LoVo (cell line): ENCODE measurements around the gene EDEM3.
"Not testable (repeated sequence)": the region's sequence is repeated elsewhere in the genome, so short reads cannot be mapped to it uniquely, and the experiment has no call there.

ENCODE experiments used
- DNase-seq: peaks from one replicate; pipeline ENCODE4 v3.0.0-alpha.2; 2016; ENCODE audit warnings: low spot score

Gene EDEM3

DNA sequence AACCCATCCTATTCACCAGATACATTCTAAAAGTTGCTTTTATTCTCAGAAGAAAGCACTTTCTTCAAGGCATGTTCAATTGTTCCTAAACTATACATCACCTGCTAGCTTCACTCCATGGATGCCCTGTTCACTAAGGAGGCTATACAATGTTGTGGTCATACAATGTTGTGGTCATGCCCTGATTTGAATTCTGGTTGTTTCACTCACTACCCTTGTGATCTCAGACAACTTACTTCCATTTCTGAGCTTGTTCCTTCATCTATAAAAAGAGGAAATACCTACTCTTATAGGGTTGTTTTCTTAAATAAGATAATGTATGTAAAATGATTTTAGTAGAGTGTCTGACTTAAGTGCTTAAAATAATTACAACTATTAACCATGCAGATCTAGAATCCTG, 19.7 kb downstream of the EDEM3 start:
- DNase-seq: no peak

DNA sequence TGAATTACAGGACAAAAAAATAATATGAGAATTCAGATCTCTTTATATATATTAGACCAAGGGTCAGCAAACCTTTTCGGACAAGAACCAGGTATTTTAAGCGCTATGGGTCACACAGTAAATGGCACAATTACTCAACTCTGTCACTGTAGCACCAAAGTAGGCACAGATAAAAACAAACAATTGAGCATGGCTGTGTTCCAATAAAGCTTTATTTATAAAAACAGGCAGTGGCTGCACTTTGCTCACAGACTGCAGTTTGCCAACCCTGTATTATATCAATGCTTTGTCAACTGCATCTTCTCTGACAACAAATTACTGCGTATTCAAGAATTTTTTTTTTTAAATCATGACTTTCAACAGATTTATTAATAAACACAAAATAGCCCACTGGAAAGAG, 29.8 kb downstream of the EDEM3 start:
- no peak for DNase-seq

DNA sequence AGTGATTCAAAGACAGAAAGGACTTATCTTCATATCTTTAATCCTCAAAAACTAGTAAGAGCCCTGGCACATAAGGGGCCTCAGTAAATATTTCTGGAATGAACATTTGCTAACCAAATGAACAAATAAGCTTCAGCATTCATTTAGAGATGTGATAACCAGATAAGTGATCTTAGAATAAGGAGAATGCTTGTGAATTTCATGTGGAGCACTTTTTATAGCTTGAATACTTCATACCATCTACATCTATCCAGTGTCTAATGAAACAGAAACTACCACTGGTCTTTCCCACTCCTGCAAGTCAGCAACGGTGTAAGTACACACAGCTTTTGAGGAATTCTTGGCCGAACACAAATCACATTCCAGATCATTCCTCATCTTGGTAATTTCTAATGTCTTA, 38.5 kb downstream of the EDEM3 start:
- DNase-seq: no peak

DNA sequence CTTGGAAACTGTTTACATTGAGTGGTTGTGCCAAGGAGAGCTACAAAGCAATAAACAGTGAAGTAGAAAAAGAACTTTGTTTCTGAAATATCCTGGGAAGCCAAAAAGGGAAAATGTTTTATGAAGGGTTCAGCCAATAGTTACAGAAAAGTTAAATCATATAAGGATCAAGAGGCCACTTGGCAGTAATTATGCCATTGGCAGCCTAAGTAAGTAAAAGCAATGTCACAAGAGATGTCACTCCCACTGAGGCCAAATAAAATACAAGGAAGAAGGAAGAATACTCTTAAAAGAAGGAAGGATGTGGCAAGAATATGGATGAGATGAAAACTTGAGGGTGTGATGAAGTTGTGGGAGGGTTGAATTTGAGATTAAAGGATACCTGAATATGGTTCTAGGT, 45.2 kb downstream of the EDEM3 start:
- DNase-seq: no peak

DNA sequence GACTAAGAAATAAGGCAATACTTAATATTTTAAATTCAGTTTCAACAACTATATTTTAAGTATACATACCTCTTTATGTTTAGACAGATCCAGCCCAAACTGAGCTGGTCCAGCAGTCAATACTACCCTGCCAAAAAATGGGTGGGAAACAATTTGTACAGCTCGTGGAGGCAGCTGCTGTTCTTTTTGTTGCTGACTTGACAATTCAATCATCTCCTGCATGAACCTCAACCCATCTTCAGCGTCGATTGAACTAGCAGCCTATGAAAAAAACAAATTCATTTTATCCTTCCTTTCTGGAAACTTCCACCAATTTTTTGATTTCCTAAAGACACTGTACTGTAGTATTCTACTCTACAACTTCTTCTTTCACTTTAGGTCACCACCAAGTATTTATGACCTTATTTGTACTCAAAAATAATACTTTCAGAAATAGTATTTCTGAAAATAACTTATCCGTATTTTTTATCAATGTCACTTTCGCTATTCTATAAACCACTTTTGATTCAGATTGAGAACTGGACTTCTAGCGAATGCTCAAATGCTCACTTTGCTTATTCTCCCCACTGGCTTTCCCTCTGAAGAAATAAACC, 46.5 kb downstream of the EDEM3 start:
- DNase-seq: no peak

DNA sequence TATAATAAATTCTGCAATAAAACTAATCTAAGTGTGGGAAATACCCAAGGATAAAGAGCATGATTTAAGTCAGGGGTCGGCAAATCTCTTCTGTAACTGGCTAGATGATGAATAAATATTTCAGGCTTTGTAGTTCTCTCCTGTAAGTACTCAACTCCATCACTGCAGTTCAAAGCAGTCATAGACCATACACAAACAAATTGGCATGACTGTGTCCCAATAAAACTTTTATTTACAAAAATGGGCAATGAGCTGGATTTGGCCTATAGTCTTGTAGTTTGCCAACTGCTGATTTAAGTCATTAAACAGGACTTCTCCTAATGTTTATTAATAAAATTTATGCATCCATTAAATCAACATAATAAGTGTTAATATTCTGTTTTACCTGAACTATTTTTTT, 49.4 kb downstream of the EDEM3 start:
- no peak for DNase-seq

DNA sequence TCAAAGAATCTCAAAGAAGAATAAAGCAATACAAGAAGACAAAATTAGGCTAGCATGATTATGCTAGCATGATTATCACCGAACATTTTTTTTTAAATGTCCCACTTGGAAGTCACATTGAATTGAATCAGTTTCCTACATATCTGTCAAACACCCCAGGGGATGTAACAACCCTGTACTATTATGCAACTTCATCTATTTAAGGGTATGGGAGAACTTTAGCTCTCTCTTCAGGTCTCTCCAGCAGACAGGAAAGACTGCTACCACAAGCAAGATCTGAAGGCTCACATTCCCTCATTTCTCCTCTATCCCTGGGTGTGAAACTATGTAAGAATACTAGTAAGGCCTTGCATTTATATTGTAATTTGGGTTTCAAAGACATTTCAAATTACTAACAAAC, 52.8 kb downstream of the EDEM3 start:
- no peak for DNase-seq

DNA sequence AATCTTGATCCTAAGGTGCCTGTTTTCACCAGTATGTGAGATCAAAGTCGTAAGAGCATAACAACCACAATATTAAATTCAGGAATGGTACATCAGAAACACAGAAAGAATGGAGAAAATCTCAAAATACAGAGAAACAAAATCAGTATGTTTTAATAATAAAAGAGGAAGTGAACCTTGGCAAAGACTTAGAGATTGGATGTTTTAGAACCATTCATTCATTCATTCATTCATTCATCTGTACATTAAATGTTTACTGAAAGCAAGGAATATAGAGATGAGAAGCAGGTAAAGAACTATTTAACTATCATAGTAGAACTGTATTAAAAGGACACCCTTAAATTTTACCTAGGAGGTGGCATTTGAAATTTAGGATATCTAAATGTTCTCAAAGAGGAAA, 55.7 kb downstream of the EDEM3 start:
- no peak for DNase-seq

DNA sequence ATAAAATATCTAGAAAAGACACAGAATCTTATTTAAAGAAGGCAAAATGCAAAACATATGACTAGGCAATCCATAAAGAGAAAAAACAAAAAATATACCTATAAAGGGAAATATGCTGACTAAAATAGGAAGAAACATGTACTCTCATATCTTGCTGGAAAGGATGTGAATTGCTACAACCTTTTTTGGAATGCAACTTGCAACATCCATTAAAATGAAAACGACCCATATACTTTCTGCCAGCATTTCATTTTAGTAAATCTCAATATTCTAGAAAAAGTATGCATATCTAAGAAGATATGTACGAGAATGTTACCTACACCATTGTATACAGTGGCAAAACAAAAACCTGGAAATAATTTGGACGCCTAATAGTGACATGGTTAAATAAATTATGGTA, 56.6 kb downstream of the EDEM3 start:
- DNase-seq: no peak

DNA sequence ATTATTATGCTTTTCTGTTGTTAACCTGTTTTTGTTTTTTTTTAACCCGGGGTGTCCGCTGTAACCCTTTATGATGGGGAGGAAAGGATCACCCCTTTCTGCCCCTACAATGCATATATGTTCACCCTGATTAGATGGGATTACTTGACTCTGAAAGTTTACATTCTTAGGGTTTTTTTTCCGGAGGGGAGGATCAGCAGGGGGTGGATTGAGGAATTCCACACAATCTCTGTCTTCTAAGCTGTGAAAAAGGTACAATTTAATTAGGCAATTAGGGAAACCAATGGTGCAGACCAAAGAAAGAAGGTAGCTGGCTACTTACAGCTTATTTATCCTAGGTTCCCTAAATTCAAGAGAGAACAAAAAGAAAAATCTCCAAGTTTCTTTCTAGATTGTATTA, 58.3 kb downstream of the EDEM3 start:
- DNase-seq: no peak

DNA sequence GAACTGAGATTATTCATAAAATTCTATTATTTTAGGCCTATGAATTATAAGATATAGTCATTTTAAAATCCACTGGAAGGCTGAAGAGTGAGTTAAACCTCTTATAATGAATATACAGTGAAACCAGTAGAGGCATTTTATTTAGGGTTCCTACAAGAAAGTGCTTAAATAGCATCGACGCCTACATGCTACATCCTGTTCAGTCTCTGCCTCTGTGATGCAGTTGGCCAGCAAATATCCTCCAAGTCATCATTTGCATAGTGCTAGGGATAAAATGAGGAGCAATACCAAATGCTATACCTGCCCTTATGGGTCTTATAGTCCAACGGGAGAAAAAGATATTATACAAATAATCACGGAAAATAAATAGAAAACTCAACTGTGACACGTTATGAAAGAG, 59.6 kb downstream of the EDEM3 start:
- no peak for DNase-seq

DNA sequence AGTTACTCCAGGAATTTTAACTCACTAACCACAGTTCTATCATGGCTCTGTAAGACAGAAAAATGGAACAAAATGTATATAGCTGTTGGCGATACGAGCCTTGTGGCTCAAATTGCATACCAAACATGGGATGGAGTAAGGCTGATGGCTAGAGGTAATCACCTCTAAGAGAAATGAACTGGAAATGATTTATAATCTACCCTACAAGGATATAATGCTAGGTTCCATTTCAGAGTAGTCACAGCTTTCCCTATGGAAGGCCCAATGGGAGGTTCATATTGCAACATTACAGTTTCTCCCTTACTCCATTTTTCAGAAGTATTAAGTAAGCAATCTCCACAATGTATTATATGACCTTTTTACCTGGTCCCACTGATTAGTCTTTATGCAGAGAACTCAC, 61.6 kb downstream of the EDEM3 start:
- no peak for DNase-seq

DNA sequence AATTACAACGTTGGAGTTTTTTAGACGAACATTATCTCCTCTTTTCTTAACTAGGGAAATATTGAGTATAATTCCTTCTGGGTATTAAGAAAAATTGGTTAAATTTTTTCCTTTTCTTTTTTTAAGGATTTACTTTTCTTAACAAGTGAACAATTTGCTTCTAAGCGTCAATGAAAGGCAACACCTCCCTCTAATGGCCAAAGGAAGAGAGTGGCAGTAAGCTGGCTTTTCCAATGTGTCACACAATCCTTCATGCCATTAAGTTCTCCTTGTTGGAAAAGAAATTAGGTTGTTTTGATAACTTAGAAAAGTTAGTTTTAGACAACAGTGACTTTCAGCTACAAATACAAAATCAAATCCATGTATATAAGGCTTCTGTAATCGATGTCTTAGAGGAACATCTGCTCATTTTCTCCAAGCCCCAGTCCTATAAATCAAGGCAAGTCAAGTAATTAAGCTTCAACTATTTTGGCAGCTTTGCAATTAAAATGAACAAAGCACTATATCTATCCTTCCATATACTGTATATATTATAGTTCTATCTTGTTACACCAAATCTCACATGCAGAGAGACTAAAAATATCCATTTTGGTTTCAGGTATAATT, 62.8 kb downstream of the EDEM3 start:
- peak; percentile 43 for DNase-seq

DNA sequence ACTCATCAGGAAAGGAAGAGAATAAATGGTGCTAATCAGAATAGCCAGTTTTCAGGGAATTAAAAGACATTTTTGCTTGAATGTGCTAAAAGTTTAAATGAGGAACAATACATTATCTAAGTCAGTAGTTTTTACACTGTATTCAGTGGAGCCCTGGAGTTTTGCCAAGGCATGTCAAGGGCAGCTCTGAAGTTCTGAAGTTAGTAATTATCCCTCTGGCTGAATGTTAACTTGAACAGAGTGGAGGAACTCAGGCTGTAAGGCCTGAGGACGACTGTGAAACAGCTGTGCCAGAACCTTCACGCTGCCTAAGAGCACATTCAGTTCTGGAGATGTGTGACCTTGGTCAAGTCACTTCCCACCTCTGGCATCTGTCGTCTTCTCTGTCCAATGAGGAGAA, 68.1 kb downstream of the EDEM3 start:
- DNase-seq: no peak

DNA sequence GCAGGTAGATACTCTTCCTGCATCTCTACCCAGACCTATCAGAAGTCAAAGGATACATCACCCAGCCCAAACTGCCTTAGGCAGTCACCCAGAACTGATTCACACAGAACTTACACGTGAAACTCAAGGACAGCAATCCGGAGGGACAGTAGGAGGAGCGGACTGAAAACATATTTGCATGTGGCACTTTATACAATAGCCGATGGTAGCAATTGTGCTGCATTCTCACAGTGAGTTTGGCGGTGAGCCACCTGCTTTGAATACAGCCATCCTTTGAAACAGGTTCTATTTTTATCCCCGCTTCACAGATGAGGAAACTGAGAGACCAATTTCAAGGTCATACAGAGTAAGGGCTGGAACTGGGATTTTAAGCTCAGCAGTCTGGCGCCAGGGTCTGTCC, 69.5 kb downstream of the EDEM3 start:
- no peak for DNase-seq

DNA sequence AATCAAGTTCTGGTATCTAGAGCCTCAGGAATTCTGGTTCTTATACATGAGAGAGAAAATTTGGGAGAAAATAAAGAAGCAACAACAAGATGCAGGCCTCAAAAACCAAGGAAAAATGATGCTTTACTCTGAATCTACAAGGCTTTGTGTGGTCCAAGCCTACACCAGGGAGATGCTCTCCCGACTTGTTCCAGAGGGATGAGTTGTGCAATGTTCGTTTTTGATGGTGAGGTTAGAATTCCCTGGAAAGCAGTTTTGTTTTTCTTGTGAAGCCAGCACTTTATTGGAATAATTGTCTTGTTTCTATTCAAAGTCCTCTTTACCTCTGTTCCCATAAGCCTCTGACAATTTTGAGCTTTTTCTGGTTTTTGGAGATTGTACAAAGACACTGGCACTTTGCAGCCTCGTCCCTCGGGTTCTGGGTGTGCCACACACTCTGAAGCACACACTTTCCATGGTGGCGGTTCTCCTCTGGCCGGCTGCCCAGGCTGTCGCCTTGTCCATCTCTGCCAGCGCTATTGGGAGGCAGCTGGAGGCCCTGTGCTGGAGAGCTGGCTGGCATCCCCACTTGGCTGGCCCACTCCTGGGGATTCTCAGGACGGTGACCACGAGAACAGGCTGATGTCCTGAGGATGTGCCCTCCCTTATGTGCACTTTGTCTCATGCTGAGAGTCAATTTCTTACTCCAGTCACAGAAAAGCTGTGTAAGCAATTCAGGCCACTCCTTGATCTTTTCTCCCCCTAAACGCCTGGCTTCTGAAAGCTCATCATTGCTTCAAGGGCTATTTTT, 70.2 kb downstream of the EDEM3 start:
- DNase-seq: no peak

DNA sequence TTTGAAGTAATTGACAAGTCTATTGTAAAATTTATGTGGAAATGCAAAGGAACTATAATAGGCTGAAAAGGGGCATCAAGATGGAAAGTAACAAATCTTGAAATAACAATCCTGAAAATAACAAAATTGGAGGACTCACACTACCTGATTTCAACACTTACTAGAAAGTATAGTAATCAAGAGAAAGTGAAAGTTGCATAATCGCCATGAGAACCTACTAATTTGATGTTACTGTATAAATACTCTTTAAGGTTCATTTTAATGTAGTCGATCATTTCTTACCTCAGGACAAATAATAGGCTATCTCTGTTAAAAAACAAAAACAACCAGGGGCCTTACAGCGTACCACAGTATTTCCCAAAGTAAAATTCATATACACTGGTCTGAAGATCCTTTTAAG, 71.7 kb downstream of the EDEM3 start:
- DNase-seq: no peak

DNA sequence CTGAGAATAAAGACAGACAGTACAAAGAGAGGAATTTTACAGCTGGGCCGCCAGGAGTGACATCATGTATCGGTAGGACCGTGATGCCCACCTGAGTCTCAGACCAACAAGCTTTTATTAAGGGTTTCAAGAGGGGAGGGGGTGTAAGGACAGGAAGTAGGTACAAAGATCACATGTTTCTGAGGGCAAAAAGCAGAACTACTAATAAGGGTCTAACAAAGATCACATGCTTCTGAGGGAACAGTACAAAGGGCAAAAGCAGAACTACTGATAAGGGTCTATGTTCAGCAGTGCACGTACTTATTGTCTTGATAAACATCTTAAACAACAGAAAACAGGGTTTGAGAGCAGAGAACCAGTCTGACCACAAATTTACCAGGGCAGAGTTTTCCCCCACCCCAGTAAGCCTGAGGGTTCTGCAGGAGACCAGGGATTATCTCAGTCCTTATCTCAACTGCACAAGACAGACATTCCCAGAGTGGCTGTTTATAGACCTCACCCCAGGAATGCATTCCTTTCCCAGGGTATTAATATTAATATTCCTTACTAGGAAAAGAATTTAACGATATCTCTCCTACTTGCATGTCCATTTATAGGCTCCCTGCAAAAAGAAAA, 73.9 kb downstream of the EDEM3 start:
- DNase-seq: not testable (repeated sequence)

DNA sequence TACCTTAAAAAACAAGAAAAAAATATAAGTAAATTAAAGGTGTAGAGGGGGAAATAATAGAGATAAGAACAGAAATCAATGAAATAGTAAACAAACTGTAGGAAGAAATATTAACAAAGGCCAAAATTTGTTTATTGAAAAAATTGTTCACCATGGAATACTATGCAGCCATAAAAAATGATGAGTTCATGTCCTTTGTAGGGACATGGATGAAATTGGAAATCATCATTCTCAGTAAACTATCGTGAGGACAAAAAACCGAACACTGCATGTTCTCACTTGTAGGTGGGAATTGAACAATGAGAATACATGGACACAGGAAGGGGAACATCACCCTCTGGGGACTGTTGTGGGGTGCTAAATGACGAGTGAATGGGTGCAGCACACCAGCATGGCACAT, 75.2 kb downstream of the EDEM3 start:
- not testable (repeated sequence) for DNase-seq

DNA sequence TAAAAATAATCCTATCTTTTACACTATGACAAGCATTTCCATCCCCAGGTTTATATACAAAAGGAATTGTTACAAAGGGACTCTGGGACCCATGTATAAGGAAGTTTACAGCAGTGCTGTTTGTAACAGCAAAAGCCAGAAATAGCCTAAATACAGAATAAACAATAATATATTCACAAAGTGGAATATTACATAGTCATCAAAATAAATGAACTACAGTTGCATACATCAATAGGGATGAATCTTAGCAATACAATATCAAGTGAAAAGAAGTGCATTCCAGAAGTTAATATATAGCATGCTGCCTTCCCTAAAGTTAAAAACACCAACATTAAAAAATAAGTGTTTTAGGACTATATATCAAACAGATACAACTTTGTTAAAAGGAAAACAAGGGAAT, 77.3 kb downstream of the EDEM3 start:
- no peak for DNase-seq

DNA sequence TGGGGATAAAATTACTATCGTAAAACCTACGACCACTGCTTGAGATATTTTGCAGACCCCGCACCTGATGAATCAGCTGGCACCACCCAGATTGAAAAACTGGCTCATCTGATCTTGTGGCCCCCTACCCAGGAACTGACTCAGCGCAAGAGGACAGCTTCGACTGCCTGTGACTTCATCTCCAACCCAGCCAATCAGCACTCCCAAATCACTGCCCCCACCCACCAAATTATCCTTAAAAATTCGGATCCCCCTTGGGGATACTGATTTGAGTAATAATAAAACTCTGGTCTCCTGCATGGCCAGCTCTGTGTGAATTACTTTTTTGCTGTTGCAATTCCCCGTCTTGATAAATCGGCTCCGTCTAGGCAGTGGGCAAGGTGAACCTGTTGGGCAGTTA, 81.4 kb downstream of the EDEM3 start:
- DNase-seq: no peak

DNA sequence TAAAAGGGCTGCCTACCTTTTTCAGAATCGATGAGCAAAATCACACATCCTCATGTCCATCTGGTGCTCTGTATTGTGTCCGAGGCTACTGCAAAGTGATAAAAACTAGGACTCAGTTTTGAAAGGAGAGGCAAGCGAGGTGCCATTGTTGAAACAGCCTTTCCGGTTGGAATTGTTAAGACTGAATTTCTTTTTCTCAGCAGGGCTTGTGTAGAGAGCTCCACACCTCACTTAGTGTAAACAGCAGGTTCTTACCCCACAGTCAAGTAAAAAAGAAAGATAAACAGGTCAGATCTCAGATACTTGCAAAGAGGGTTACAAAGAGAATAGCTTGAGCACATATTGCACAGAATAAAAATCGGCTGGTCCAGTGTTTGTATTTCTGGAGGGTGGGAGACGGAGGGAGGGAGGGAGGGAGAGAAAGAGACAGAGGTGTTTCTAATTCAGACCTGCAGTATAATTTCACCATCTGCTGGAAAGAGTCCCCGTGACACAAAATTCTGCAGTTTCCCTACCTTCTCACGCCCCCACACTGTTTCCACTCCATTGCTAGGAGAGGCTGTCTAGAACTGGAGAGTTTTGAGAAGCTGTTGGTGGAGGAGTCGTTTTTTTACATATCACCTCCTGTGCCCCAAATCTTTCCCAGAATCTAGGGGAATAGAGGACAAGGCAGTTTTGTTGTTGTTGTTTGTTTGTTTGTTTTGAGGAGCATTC, 82.5 kb downstream of the EDEM3 start:
- DNase-seq: no peak

DNA sequence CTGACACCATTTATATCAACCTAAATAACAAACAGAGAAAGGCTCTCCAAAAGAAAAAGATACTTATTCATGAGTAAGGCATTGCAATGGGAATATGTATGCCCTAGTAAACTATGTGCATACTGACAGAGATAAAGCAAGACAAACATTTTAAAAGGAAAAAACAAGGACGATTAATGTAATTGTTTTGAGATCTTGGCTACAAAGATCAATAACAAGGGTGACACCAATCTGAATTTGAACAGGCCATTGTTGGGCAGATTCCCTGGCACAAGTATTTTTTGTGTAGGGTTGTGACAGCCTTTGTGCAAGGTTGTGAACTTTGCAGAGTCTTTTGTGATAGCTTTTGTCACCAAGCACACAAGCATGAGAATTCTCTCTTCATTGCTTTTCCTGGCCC, 85.3 kb downstream of the EDEM3 start:
- DNase-seq: no peak
